K562 (cell line): Measurements from ENCODE around the gene VAC14.

Source experiments
- CXXC5 ChIP-seq: fragments of 250-450 bp; sonication (Bioruptor Pico); IDR thresholded peaks from 2 replicates; pipeline ENCODE4 v1.8.0; 2022; ENCODE audit warnings: inconsistent platforms, mild to moderate bottlenecking, moderate library complexity
- GTF2F1 ChIP-seq: IDR thresholded peaks from 2 replicates; pipeline ENCODE4 v1.6.1; 2011; ENCODE audit warnings: low read depth, low read length, improper control_type of control experiment
- HMG20A ChIP-seq: fragments of 450-650 bp; formaldehyde crosslinking; conservative IDR thresholded peaks from 2 replicates; pipeline ENCODE4 v1.4.0; 2020; ENCODE audit warnings: mild to moderate bottlenecking, mixed read lengths
- NFATC3 ChIP-seq: fragments of 450-650 bp; IDR thresholded peaks from 2 replicates; pipeline ENCODE4 v1.6.1; 2017; ENCODE audit warnings: mild to moderate bottlenecking
- POLR2AphosphoS5 ChIP-seq: IDR thresholded peaks from 2 replicates; pipeline ENCODE4 v1.6.1; 2011; ENCODE audit warnings: mild to moderate bottlenecking, low read depth, low read length, moderate library complexity; ENCODE audit not compliant: control insufficient read depth, insufficient read depth
- PRDM10 ChIP-seq: fragments of 450-650 bp; IDR thresholded peaks from 2 replicates; pipeline ENCODE4 v1.6.1; 2018; ENCODE audit not compliant: partially characterized antibody
- RB1 ChIP-seq: fragments of 450-650 bp; IDR thresholded peaks from 2 replicates; pipeline ENCODE4 v1.6.1; 2017; ENCODE audit warnings: low read depth, mild to moderate bottlenecking
- RFX5 ChIP-seq: IDR thresholded peaks from 2 replicates; pipeline ENCODE4 v1.6.1; 2011; ENCODE audit warnings: low read depth, mild to moderate bottlenecking, improper control_type of control experiment, low read length
- RNF2 ChIP-seq: sonication (generic); IDR thresholded peaks from 2 replicates; pipeline ENCODE4 v1.6.1; 2016
- SETDB1 ChIP-seq: IDR thresholded peaks from one replicate; pipeline ENCODE4 v1.6.1; 2012; ENCODE audit warnings: low read length, control low read depth, inconsistent platforms
- ZNF134 ChIP-seq: fragments of 250-450 bp; sonication (Bioruptor Pico); conservative IDR thresholded peaks from 2 replicates; pipeline ENCODE4 v1.4.0; 2020

GRCh38 chr16:70648606-70649005 lies 152.4 kb downstream of the VAC14 start:
- TF ChIP-seq RFX5 (no peak), RB1 (no peak), GTF2F1 (no peak), NFATC3 (no peak), HMG20A (CRISPR knock-in tag) (no peak), SETDB1 (no peak), PRDM10 (no peak), RNF2 (no peak), ZNF134 (CRISPR knock-in tag) (no peak), POLR2AphosphoS5 (no peak), CXXC5 (CRISPR knock-in tag) (no peak)
